Measurements from ENCODE around the gene HAGH. TPM values are rescaled to one million over a fixed set of nuclear protein-coding genes. Genes with fewer than 3 reads are reported as not detected.

HAGH gene
- total and polyA plus RNA-seq, 10 of the 15 experiments (the other 5 are each of a cell fraction or from before 2014, with no cell fraction given): 2.0 to 50.1 (median 22.4) TPM

DNA sequence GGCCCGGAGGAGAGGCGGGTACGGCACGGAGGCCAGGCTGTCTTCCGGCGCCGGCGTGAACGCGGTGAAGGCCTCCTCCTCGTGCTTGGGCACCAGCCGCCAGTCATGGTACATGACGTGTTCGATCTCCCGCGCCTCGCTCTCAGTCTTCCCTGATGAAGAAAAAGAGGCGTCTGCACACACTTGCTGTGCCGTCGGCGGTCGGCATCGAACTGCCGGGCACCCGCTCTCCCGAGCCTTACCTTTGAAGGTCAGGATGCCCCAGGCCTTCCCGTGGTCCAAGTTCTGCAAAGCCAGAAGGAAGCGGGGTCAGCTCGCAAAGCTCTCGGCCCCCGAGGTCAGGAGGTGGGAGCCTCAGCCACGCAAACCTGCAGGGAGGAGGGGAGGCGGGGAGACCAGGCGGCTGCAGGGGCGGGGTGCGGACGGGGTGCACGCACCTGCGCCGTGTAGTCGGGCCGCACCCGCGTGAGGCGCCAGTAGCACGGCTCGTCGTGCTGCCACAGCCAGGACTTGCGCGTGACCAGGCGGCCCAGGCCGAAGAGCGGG lies 54.2 kb downstream of the HAGH start, which contains the start of gene EME2:
TSS of gene EME2 (plus strand) at position 449 of the 546 bp plus-strand sequence. CDS start 418 bp downstream, outside the sequence.
- DNase-seq (ENCODE audit: low read depth, low spot score) (no peak), ATAC-seq (peak; percentile 12), FAIRE-seq (peak; percentile 59)
- intact Hi-C loops (cut with micrococcal nuclease; ENCODE audit: unreplicated experiment): loop anchor here (5.0 kb wide), 1 partner anchor 65 kb away; the partner anchor contains the start of gene MAPK8IP3
- Histone ChIP-seq H3K4me3 (peak within 1 kb of the TSS; percentile 100), H3K4me1 (ENCODE audit: control insufficient read depth, insufficient read depth, low read length) (peaks cover 15% of the 10 kb centered on the region), H3K79me2 (ENCODE audit: control insufficient read depth, insufficient read depth, low read length) (peaks cover 43% of the 10 kb centered on the region), H2AFZ (ENCODE audit: control insufficient read depth, low read depth, low read length) (peak within 1 kb of the TSS; percentile 81), H3K27ac (ENCODE audit: control insufficient read depth, insufficient read depth) (peak within 1 kb of the TSS; percentile 89), H3K9me3 (replicated peaks; ENCODE audit: control insufficient read depth, insufficient read depth, low read length) (no peaks in the 10 kb centered on the region), H3K27me3 (replicated peaks in 1 of 2; ENCODE audit: control insufficient read depth in 2 of 2, insufficient read depth in 2 of 2, low read length in 1 of 2) (no peaks in the 10 kb centered on the region), H4K20me1 (ENCODE audit: control insufficient read depth, insufficient read depth) (no peaks in the 10 kb centered on the region), H3K36me3 (ENCODE audit: control insufficient read depth in 2 of 2, insufficient read depth in 2 of 2, low read length in 1 of 2) (peaks cover 0 to 20% of the 10 kb centered on the region in 2 experiments; a peak in 3 of 4 replicates), H3K4me2 (ENCODE audit: control insufficient read depth, insufficient read depth) (peak within 1 kb of the TSS; percentile 94), H3K9ac (ENCODE audit: control insufficient read depth, insufficient read depth, low read length) (peak within 1 kb of the TSS; percentile 78)
- in situ Hi-C loops (cut with MboI): loop anchor here (5.0 kb wide), 1 partner anchor 60 kb away; no protein-coding TSS in a partner anchor
- RAD21 ChIA-PET (ENCODE audit: unreplicated experiment): interaction anchor here (1.2 to 3.1 kb wide), 2 partner anchors 10 to 94 kb away, joined by 3 to 22 read pairs; partner anchors contain the start of genes JPT2, NUBP2 and SPSB3
- CTCF ChIA-PET: interaction anchor here (0.8 to 1.9 kb wide), 3 partner anchors 9 to 66 kb away, joined by 3 to 12 read pairs (median 4); partner anchors contain the start of genes MAPK8IP3, NUBP2 and SPSB3
- SMC1A ChIA-PET (ENCODE audit: uncharacterized antibody, unreplicated experiment): interaction anchor here (0.9 to 1.2 kb wide), 2 partner anchors 10 kb away, joined by 3 to 4 read pairs; partner anchors contain the start of genes NUBP2 and SPSB3
- POLR2A ChIA-PET: interaction anchor here (0.6 to 5.8 kb wide), 4 partner anchors 10 to 1136 kb away, joined by 3 to 39 read pairs (median 4); partner anchors contain the start of genes METTL26, NUBP2 and SPSB3
- BruUV-seq (replicated peaks): no TSS peak
- 2% methylated on average over 52 of the region's 53 CpGs for WGBS (ENCODE audit: insufficient coverage, insufficient replicate concordance, low lambda C conversion rate, missing lambda C conversion rate)
- TF ChIP-seq PBX3 (IDR thresholded peaks at IDR 0.05; ENCODE audit: insufficient replicate concordance, low read depth, low read length) (no peak), NFYB (IDR thresholded peaks at IDR 0.05; ENCODE audit: insufficient read depth, low read depth, low read length) (no peak), FOS (IDR thresholded peaks at IDR 0.05; ENCODE audit: borderline replicate concordance, extremely low read depth, insufficient read length) (no peak), ZBTB4 (CRISPR knock-in tag; IDR thresholded peaks at IDR 0.05) (no peak), E2F8 (IDR thresholded peaks at IDR 0.05; ENCODE audit: low read depth, partially characterized antibody) (no peak), ZBTB11 (CRISPR knock-in tag; IDR thresholded peaks at IDR 0.05) (no peak), TCF7 (IDR thresholded peaks at IDR 0.05; ENCODE audit: borderline replicate concordance) (no peak)
- TF ChIP-seq, protein P1, sequence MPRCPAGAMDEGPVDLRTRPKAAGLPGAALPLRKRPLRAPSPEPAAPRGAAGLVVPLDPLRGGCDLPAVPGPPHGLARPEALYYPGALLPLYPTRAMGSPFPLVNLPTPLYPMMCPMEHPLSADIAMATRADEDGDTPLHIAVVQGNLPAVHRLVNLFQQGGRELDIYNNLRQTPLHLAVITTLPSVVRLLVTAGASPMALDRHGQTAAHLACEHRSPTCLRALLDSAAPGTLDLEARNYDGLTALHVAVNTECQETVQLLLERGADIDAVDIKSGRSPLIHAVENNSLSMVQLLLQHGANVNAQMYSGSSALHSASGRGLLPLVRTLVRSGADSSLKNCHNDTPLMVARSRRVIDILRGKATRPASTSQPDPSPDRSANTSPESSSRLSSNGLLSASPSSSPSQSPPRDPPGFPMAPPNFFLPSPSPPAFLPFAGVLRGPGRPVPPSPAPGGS (IDR thresholded peaks at IDR 0.05; ENCODE audit: borderline replicate concordance, insufficient read depth, low read depth, low read length, poor library complexity, severe bottlenecking): no peak
